Cerebellar cortex (tissue), 1 donor: ENCODE data around the gene PLA2G4E.

Source experiments
- DNase-seq: peaks from one replicate; pipeline ENCODE4 v3.0.0-alpha.2; 2015; ENCODE audit warnings: low spot score

Gene PLA2G4E

DNA sequence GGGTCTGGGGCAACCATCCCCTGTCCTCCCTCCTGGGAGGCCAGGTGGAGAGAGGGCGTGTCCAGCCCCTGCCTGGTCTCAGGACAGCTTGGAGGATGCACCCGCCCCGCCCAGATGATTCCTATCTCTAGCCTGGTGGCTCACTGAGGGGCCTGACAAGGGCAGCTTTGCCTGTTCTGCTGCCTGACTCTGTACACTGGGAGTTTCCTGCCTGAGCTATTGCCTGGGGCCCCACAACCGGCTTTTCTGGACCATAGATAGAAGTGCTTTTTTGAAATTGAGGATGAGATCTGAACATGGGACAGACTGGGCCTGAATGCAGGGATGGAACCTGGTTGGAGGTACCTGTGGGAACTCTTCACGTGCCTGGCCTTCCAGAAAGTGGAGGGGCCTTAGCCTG is 751 bp upstream of the PLA2G4E start:
- DNase-seq: no peak

DNA sequence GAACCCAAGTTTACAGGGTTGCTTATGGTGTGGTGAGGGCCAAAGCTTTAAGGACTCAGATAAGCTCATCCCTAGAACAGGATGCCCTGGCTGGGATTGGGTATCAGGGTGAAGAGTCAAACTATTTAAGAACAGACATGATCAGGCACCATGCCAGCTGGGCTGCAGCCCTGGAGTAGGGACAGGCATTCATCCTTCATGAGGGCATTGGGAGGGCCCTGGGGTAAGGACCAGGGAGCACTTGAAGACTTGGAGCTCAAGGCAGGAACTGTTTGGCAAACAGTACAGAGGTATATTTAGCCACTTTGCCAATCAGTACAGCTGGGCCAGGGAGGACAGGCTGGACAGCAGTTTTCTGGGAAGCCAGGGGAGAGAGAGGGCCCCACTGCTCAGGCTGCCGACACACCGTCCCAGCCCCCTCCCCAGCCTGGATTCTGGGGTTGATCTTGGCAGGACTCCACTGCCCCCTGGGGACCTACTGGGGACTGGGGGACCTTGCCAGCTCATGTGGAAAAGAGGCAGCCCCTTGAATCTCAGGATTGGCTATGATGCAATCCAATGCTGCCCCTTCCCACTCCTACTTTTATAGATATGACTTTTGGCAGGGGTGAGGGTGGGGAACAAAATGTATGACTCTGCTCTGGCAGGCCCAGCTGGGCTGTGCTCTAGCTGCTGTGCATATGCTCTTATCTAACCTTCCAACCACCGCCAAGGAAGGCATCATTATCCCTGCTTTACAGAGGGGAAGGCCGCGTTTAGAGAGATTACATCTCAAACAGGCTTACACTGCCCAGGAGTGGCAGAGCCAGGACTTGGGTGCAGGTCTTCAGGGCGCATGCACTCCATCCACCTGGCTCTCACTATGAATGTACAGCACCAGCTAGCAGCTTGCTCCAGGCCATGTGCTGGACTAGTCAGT is 2.3 kb downstream of the PLA2G4E start:
- no peak for DNase-seq

GRCh38 chr15:42016971-42017370 is 3.9 kb downstream of the PLA2G4E start:
- no peak for DNase-seq

GRCh38 chr15:42014406-42014805 is 6.4 kb downstream of the PLA2G4E start:
- DNase-seq: no peak

- DNase-seq: no peak
These were observed 7.8 kb downstream of the PLA2G4E start for GRCh38 chr15:42012928-42013482.

- no peak for DNase-seq
These were observed 8.6 kb downstream of the PLA2G4E start for GRCh38 chr15:42012241-42012640.

GRCh38 chr15:42011074-42011473 is 9.8 kb downstream of the PLA2G4E start:
- DNase-seq: no peak

- DNase-seq: no peak
These were observed 10.4 kb downstream of the PLA2G4E start for GRCh38 chr15:42010434-42010833.

GRCh38 chr15:42009474-42009873 is 11.4 kb downstream of the PLA2G4E start:
- no peak for DNase-seq

- no peak for DNase-seq
These were observed 11.8 kb downstream of the PLA2G4E start for GRCh38 chr15:42009022-42009421.

- no peak for DNase-seq
These were observed 13.5 kb downstream of the PLA2G4E start for GRCh38 chr15:42007386-42007785.

GRCh38 chr15:42002333-42002732 is 18.5 kb downstream of the PLA2G4E start:
- no peak for DNase-seq

GRCh38 chr15:42001236-42001635 is 19.6 kb downstream of the PLA2G4E start:
- DNase-seq: no peak

DNA sequence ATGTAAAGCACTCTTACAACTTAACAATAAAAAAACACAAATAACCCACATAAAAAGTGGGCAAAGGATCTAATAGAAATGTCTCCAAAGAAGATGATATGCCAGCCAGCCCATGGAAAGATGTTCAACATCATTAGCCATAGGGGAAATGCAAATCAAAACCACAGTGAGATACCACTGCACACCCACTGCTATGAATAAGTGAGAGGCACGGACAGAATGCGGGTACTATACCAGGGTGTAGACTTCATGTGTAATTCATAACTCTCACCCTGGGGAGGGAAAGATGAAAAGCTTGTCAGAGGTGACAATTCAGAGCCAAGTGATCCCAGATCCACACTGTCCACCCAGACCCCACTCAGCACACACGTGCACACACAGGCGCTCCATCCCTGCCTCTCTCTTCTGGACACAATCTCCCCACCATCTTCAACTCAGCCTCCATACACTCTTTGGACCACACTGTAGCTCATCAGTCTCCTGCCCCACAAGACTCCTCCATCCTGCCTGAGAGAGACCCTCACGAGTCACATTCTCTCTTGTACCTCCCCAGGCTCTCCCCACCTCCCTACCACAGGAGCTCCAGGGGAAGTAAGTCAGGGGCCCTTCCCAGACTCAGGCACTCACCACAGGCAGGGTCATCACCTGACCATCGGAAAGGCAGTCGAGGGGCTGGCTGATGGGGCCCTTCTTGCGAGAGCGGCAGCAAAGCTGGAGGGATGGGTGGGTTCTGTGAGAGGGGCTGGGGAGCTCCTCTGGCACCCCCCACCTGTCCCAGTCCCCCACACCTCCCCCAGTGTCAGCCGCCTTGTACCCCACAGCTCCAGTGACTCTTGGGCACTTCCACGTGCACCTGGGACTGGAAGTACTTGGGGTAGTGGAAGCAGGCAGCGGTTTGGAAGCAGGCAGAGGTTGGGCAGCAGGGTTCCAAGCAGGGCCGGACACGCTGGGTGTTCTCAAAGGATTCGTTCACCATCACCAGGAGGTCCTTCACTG is 21.3 kb downstream of the PLA2G4E start:
- no peak for DNase-seq

DNA sequence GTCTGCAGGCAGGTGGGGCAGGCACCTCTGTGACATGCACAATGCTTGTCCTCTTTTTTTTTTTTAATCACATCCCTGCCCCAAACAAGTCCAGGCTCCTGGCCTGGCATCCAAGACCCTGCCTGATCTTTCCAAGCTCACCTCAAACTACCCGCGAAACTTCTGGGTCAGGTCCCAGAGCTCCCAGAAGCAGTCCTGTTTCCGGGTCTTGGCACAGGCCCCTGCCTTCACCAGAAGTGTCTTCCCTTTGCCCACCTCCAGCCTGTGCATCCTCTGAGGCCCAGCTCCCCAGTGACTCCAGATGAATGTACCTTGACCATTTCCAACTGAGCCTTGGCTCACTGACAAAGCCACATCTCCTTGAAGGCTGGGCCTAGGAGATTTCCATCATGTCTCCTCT is 23.0 kb downstream of the PLA2G4E start:
- no peak for DNase-seq

GRCh38 chr15:41996921-41997592 is 23.8 kb downstream of the PLA2G4E start:
- DNase-seq: no peak

DNA sequence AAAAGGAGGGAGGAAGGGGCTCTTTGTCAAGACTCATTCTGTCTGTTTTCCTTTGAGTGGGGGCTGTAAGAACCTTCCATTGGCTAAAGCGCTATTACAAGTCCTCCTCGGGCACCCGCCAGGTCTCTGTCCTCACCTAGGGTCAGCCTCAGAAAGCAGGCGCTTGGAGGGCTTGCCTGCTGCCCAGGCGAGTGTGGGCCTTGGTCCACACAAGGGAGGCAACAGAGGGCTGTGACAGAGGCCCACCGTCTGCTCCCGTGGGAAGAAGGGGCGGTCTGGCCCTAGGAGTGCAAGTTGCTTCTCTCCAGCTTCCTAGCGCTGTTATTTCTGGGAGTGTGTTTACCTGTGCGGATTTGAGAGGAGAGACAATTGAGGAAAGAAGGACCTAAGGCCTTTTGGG is 24.5 kb downstream of the PLA2G4E start:
- DNase-seq: no peak

- no peak for DNase-seq
These were observed 25.4 kb downstream of the PLA2G4E start for GRCh38 chr15:41995476-41995855.

- no peak for DNase-seq
These were observed 25.9 kb downstream of the PLA2G4E start for GRCh38 chr15:41994772-41995475.

DNA sequence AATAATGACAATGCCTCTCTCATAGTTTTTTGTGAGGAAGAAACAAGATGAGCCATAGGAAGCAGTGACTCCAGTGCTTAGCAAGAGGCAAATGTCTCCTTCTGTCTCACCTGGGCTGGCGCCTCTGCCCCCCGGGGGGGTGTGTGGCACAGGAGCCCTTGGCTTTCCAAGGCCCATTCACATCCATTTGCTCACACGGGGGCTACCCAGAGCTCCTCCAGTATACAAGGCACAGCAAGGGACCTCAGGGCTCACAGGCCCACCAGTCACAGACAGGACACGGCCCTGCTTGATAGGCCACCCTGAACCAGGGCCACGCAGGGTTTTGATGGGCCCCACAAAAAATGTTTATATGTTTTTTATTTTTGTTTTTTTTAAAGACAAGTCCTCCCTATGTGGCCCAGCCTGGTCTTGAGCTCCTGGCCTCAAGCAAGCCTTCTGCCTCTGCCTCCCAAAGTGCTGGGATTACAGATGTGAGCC is 26.6 kb downstream of the PLA2G4E start:
- no peak for DNase-seq
